ENCODE measurements around the gene CLMN.

- TF ChIP-seq, protein P1, sequence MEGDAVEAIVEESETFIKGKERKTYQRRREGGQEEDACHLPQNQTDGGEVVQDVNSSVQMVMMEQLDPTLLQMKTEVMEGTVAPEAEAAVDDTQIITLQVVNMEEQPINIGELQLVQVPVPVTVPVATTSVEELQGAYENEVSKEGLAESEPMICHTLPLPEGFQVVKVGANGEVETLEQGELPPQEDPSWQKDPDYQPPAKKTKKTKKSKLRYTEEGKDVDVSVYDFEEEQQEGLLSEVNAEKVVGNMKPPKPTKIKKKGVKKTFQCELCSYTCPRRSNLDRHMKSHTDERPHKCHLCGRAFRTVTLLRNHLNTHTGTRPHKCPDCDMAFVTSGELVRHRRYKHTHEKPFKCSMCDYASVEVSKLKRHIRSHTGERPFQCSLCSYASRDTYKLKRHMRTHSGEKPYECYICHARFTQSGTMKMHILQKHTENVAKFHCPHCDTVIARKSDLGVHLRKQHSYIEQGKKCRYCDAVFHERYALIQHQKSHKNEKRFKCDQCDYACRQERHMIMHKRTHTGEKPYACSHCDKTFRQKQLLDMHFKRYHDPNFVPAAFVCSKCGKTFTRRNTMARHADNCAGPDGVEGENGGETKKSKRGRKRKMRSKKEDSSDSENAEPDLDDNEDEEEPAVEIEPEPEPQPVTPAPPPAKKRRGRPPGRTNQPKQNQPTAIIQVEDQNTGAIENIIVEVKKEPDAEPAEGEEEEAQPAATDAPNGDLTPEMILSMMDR (IDR thresholded peaks at IDR 0.05): no peak
- no peak for TF ChIP-seq EP300 (IDR thresholded peaks at IDR 0.05)
- no peak for TF ChIP-seq POLR2A (IDR thresholded peaks at IDR 0.05)
Observed at GRCh38 chr14:95308073-95308472, 11.6 kb downstream of the CLMN start.

Measured in gastroesophageal sphincter (tissue), 3 donors.